ENCODE measurements around the gene SUSD4. TPM values are rescaled to one million over a fixed set of nuclear protein-coding genes. Genes with fewer than 3 reads are reported as not detected.

SUSD4 gene
- total and polyA plus RNA-seq, 9 of the 15 experiments (the other 6 are each of a cell fraction or from before 2014, with no cell fraction given), result 0.06 to 1.7 (median 0.09) TPM; not detected in 4

- TF ChIP-seq RBM15 (IDR thresholded peaks at IDR 0.05; ENCODE audit: insufficient read depth, low read length) (no peak), ZBTB17 (CRISPR knock-in tag; IDR thresholded peaks at IDR 0.05) (no peak), HES1 (IDR thresholded peaks at IDR 0.05; ENCODE audit: low read depth) (no peak), MAX (CRISPR knock-in tag; IDR thresholded peaks at IDR 0.05) (0 out of 2 replicates have a peak, but pooled peaks have one; percentile 15), HDAC6 (IDR thresholded peaks at IDR 0.05; ENCODE audit: low read depth, low read length) (no peak), THRA (IDR thresholded peaks at IDR 0.05) (no peak), ZBTB7A (IDR thresholded peaks at IDR 0.05; ENCODE audit: borderline replicate concordance, control insufficient read depth, low read depth, low read length) (no peak), ZNF311 (CRISPR knock-in tag; IDR thresholded peaks at IDR 0.05) (no peak), TOE1 (IDR thresholded peaks at IDR 0.05; ENCODE audit: borderline replicate concordance) (no peak), TOE1 (CRISPR knock-in tag; IDR thresholded peaks at IDR 0.05; ENCODE audit: borderline replicate concordance, low read depth) (no peak), RFX5 (IDR thresholded peaks at IDR 0.05; ENCODE audit: low read depth, low read length) (no peak), FOXJ2 (tag; IDR thresholded peaks at IDR 0.05) (0 out of 2 replicates have a peak, but pooled peaks have one; percentile 22), ARHGAP35 (IDR thresholded peaks at IDR 0.05; ENCODE audit: partially characterized antibody) (no peak), TRIM24 (IDR thresholded peaks at IDR 0.05) (no peak), GTF2E2 (tag; IDR thresholded peaks at IDR 0.05) (no peak), USF2 (CRISPR knock-in tag; IDR thresholded peaks at IDR 0.05) (peak; percentile 80)
These were observed 90.5 kb downstream of the SUSD4 start (continued) for GRCh38 chr1:223273511-223273910.

All from K562 (cell line).